GM12878 (cell line): ENCODE results near the gene RAPGEF4. TPM values are rescaled to one million over a fixed set of nuclear protein-coding genes. Genes with fewer than 3 reads are reported as not detected.

ENCODE experiments used
- ATAC-seq: fragments of 200-7000 bp; cut with Tn5 transposase; 3 replicates; pipeline ENCODE4 v1.9.1; 2020; ENCODE audit warnings: mild to moderate bottlenecking, moderate library complexity
- BruUV-seq: library from RNA; stranded (reverse); fragments of 400-500 nt; replicated peaks from 2 replicates; lab custom pipeline; 2021; lab: Mats Ljungman, UMichigan
- CTCF ChIA-PET: fragments of 300-600 bp; sonication (Branson Sonifier 250); formaldehyde crosslinking; extraction: SDS; loops from one replicate; lab custom pipeline; 2021; ENCODE audit warnings: inconsistent platforms; lab: Yijun Ruan, JAX
- POLR2A ChIA-PET: fragments of 350-600 bp; formaldehyde crosslinking; extraction: SDS; loops from one replicate; lab custom pipeline; 2021; ENCODE audit warnings: inconsistent platforms; lab: Charles Lee
- RAD21 ChIA-PET: fragments of 300-600 bp; sonication (Branson Sonifier 250); formaldehyde crosslinking; loops from one replicate; lab custom pipeline; 2023; ENCODE audit warnings: antibody characterized with exemption; ENCODE audit not compliant: unreplicated experiment; lab: Charles Lee
- SMC1A ChIA-PET: fragments of 300-600 bp; sonication (Branson Sonifier 250); formaldehyde crosslinking; loops from one replicate; lab custom pipeline; 2023; ENCODE audit not compliant: unreplicated experiment, uncharacterized antibody; lab: Charles Lee
- DNase-seq: peaks from one replicate; pipeline ENCODE4 v3.0.0-alpha.2; 2011; ENCODE audit warnings: low read depth, low spot score
- FAIRE-seq: peaks from 3 replicates; lab custom pipeline; 2011; peaks lifted over from hg19 to GRCh38; lab: Jason Lieb, UNC
- H2AFZ ChIP-seq: 2 replicates; pipeline ENCODE4 v1.6.0; 2011; ENCODE audit warnings: low read depth, low read length, control low read depth; ENCODE audit not compliant: control insufficient read depth
- H3K27ac ChIP-seq: 2 replicates; pipeline ENCODE4 v1.5.1; 2011; ENCODE audit warnings: control low read depth; ENCODE audit not compliant: control insufficient read depth, insufficient read depth
- H3K27me3 ChIP-seq, 2 experiments: replicated peaks in 1 of 2; 2 replicates each; pipeline versions ENCODE4 v1.6.0 to v1.6.1; 2011; ENCODE audit warnings: low read length in 1 of 2; ENCODE audit not compliant: control insufficient read depth in 2 of 2, insufficient read depth in 2 of 2
- H3K36me3 ChIP-seq, 2 experiments: 2 replicates each; pipeline ENCODE4 v1.5.1; 2011; ENCODE audit warnings: low read length in 1 of 2; ENCODE audit not compliant: control insufficient read depth in 2 of 2, insufficient read depth in 2 of 2
- H3K4me1 ChIP-seq: 2 replicates; pipeline ENCODE4 v1.6.1; 2011; ENCODE audit warnings: mild to moderate bottlenecking, low read length, moderate library complexity, mixed read lengths; ENCODE audit not compliant: control insufficient read depth, insufficient read depth
- H3K4me2 ChIP-seq: 2 replicates; pipeline ENCODE4 v1.6.0; 2011; ENCODE audit warnings: control low read depth; ENCODE audit not compliant: control insufficient read depth, insufficient read depth
- H3K4me3 ChIP-seq: fragments of 200-600 bp; sonication (generic); 2 replicates; pipeline ENCODE4 v1.5.1; 2016
- H3K79me2 ChIP-seq: 2 replicates; pipeline ENCODE4 v1.6.0; 2011; ENCODE audit warnings: low read length; ENCODE audit not compliant: control insufficient read depth, insufficient read depth
- H3K9ac ChIP-seq: 2 replicates; pipeline ENCODE4 v1.8.0; 2011; ENCODE audit warnings: low read length, control low read depth, mixed read lengths; ENCODE audit not compliant: control insufficient read depth, insufficient read depth
- H3K9me3 ChIP-seq: replicated peaks from 3 replicates; pipeline ENCODE4 v1.5.1; 2011; ENCODE audit warnings: mild to moderate bottlenecking, low read length; ENCODE audit not compliant: control insufficient read depth, insufficient read depth
- H4K20me1 ChIP-seq: 2 replicates; pipeline ENCODE4 v1.6.0; 2011; ENCODE audit not compliant: control insufficient read depth, insufficient read depth
- BHLHE40 ChIP-seq, 2 experiments: fragments of 450-650 bp in 1 of 2; IDR thresholded peaks; 2 replicates each; pipeline ENCODE4 v1.6.1; 2011 to 2017; ENCODE audit warnings: low read depth in 2 of 2, borderline replicate concordance in 1 of 2, improper control_type of control experiment in 1 of 2, low read length in 1 of 2, mild to moderate bottlenecking in 1 of 2
- BMI1 ChIP-seq: fragments of 450-650 bp; IDR thresholded peaks from 2 replicates; pipeline ENCODE4 v1.6.1; 2016; ENCODE audit warnings: mild to moderate bottlenecking, moderate library complexity, borderline replicate concordance
- CEBPB ChIP-seq, 2 experiments: fragments of 150-350 bp in 1 of 2; IDR thresholded peaks; 2 replicates each; pipeline ENCODE4 v1.6.1; 2012 to 2014; ENCODE audit warnings: low read depth in 2 of 2, low read length in 2 of 2, borderline replicate concordance in 1 of 2, inconsistent platforms in 1 of 2
- CHD1 ChIP-seq: IDR thresholded peaks from 2 replicates; pipeline ENCODE4 v1.6.1; 2012; ENCODE audit warnings: low read depth, low read length, improper control_type of control experiment
- ETV6 ChIP-seq, 2 experiments: fragments of 450-650 bp in 1 of 2; IDR thresholded peaks in 1 of 2; conservative IDR thresholded peaks in 1 of 2; 2 replicates each; pipeline ENCODE4 v1.6.1; 2014; ENCODE audit warnings: antibody characterized with exemption in 1 of 2, borderline replicate concordance in 1 of 2, low read depth in 1 of 2, mild to moderate bottlenecking in 1 of 2, moderate library complexity in 1 of 2
- MAX ChIP-seq: IDR thresholded peaks from 2 replicates; pipeline ENCODE4 v1.6.1; 2012; ENCODE audit warnings: low read depth, low read length, improper control_type of control experiment
- MEF2B ChIP-seq: fragments of 450-650 bp; IDR thresholded peaks from 2 replicates; pipeline ENCODE4 v1.6.1; 2018; ENCODE audit warnings: mild to moderate bottlenecking, moderate library complexity; ENCODE audit not compliant: partially characterized antibody, poor library complexity, severe bottlenecking
- MTA3 ChIP-seq: IDR thresholded peaks from 2 replicates; pipeline ENCODE4 v1.6.1; 2012; ENCODE audit warnings: low read length, inconsistent platforms, borderline replicate concordance
- POLR2AphosphoS5 ChIP-seq: IDR thresholded peaks from 2 replicates; pipeline ENCODE4 v1.6.1; 2011; ENCODE audit warnings: mild to moderate bottlenecking, low read length, inconsistent platforms
- RAD51 ChIP-seq: fragments of 450-650 bp; IDR thresholded peaks from 2 replicates; pipeline ENCODE4 v1.6.1; 2016; ENCODE audit warnings: moderate library complexity, mild to moderate bottlenecking, inconsistent platforms
- STAT1 ChIP-seq: fragments of 450-650 bp; conservative IDR thresholded peaks from 2 replicates; pipeline ENCODE4 v1.6.1; 2014; ENCODE audit warnings: antibody characterized with exemption, mild to moderate bottlenecking
- TARDBP ChIP-seq: IDR thresholded peaks from 2 replicates; pipeline ENCODE4 v1.6.1; 2016; ENCODE audit warnings: borderline replicate concordance
- USF2 ChIP-seq: IDR thresholded peaks from 2 replicates; pipeline ENCODE4 v1.6.1; 2011; ENCODE audit warnings: low read depth, low read length, improper control_type of control experiment, borderline replicate concordance
- ZBTB11 ChIP-seq: fragments of 450-650 bp; formaldehyde crosslinking; IDR thresholded peaks from 2 replicates; pipeline ENCODE4 v1.5.0; 2022; ENCODE audit warnings: mild to moderate bottlenecking, missing genetic modification characterization
- ZNF217 ChIP-seq: fragments of 450-650 bp; IDR thresholded peaks from 2 replicates; pipeline ENCODE4 v1.6.1; 2017; ENCODE audit warnings: antibody characterized with exemption, mild to moderate bottlenecking
- WGBS: methylation state at CpG from one replicate; pipeline ENCODE4 v1.1.6; 2016; ENCODE audit warnings: low lambda C conversion rate; ENCODE audit not compliant: insufficient replicate concordance, insufficient coverage; ENCODE audit errors: missing lambda C conversion rate; 5-methylcytosine and 5-hydroxymethylcytosine counted together
- in situ Hi-C: fragments of 300-500 bp; cut with MboI; formaldehyde crosslinking; loops from 9 replicates; pipeline ENCODE4 v1.14.3; 2018; ENCODE audit warnings: mixed read lengths
- intact Hi-C: fragments of 100-400 bp; cut with micrococcal nuclease; formaldehyde crosslinking; loops from one replicate; pipeline ENCODE4 v1.14.2; 2022; ENCODE audit not compliant: unreplicated experiment
- polyA plus RNA-seq, 11 experiments: library from polyadenylated mRNA; depleted of rRNA in 4 of 11; unstranded in 6 of 11; stranded (reverse) in 5 of 11; fragments of >200 nt; fragmentation: Nextera tagmentation in 4 of 11; fragmentation: Illumina TruSeq in 1 of 11; extraction: Ambion mirVana in 4 of 11; extraction: Trizol in 1 of 11; gene quantifications; 1 replicate in 1 of 11; 2 replicates in 10 of 11; pipeline versions ENCODE4 v1.2.1 to v1.2.3, GENCODE V29; 2011 to 2016; ENCODE audit warnings: inconsistent platforms in 2 of 11, missing spikeins in 2 of 11, low read depth in 1 of 11
- total RNA-seq, 4 experiments: library from RNA; depleted of rRNA in 3 of 4; stranded (reverse); fragments of >200 nt in 3 of 4; fragmentation: Illumina TruSeq in 1 of 4; extraction: Trizol in 1 of 4; gene quantifications; 2 replicates each; pipeline versions ENCODE4 v1.2.1 to v1.2.3, GENCODE V29; 2013 to 2021

RAPGEF4 gene
- total and polyA plus RNA-seq, 10 of the 15 experiments (the other 5 are each of a cell fraction or from before 2014, with no cell fraction given): 0.18 TPM; not detected in 8

GRCh38 chr2:172950565-172950964 is 214.9 kb downstream of the RAPGEF4 start:
- H3K4me3 ChIP-seq: no peak overlapping the region
- SMC1A ChIA-PET: no interaction called here
- no peak for TF ChIP-seq STAT1
- TF ChIP-seq MEF2B: no peak
- no peak for TF ChIP-seq BMI1
- no peak for TF ChIP-seq MTA3
- intact Hi-C loops: no loop called here
- DNase-seq: no peak
- H4K20me1 ChIP-seq: no peaks in the 10 kb centered on the region
- no peak for FAIRE-seq
- H3K4me1 ChIP-seq: no peaks in the 10 kb centered on the region
- no peak overlapping the region for H3K4me2 ChIP-seq
- no peaks in the 10 kb centered on the region for H3K9me3 ChIP-seq
- CTCF ChIA-PET: no interaction called here
- RAD21 ChIA-PET: no interaction called here
- in situ Hi-C loops: no loop called here
- H2AFZ ChIP-seq: no peak overlapping the region
- BruUV-seq: no TSS peak
- no peaks in the 10 kb centered on the region for H3K36me3 ChIP-seq
- ATAC-seq: no peak
- H3K27me3 ChIP-seq: no peaks in the 10 kb centered on the region; a peak in 1 of 4 replicates
- POLR2A ChIA-PET: no interaction called here
- H3K27ac ChIP-seq: no peak overlapping the region
- H3K79me2 ChIP-seq: no peaks in the 10 kb centered on the region
- no peak overlapping the region for H3K9ac ChIP-seq

- CTCF ChIA-PET: no interaction called here
- in situ Hi-C loops: no loop called here
- intact Hi-C loops: no loop called here
- TF ChIP-seq TARDBP: no peak
- no peak for TF ChIP-seq ZNF217
- TF ChIP-seq CEBPB (IDR thresholded peaks at IDR 0.05; ENCODE audit: borderline replicate concordance in 1 of 2, low read depth in 2 of 2, low read length in 2 of 2): no peak
- no peak for TF ChIP-seq RAD51
- no peak for TF ChIP-seq POLR2AphosphoS5
- TF ChIP-seq MAX: no peak
- TF ChIP-seq ETV6 (conservative IDR thresholded peaks at IDR 0.05 in 1 of 2, IDR thresholded peaks at IDR 0.05 in 1 of 2; ENCODE audit: borderline replicate concordance in 1 of 2, low read depth in 1 of 2): no peak
- TF ChIP-seq USF2: no peak
- TF ChIP-seq CHD1: no peak
- no peak for TF ChIP-seq ZBTB11 (CRISPR knock-in tag)
- TF ChIP-seq BHLHE40 (IDR thresholded peaks at IDR 0.05; ENCODE audit: borderline replicate concordance in 1 of 2, low read depth in 2 of 2, low read length in 1 of 2): no peak
These were observed 215.9 kb downstream of the RAPGEF4 start for GRCh38 chr2:172951554-172951953.

More at GRCh38 chr2:172951554-172951953, 215.9 kb downstream of the RAPGEF4 start:
- WGBS: 55% methylated on average over 2 of the region's 2 CpGs
- Histone ChIP-seq H3K4me3 (no peak overlapping the region), H3K27ac (no peak overlapping the region), H3K79me2 (no peaks in the 10 kb centered on the region), H3K9ac (no peak overlapping the region), H3K9me3 (no peaks in the 10 kb centered on the region), H3K36me3 (no peaks in the 10 kb centered on the region), H2AFZ (no peak overlapping the region), H3K4me1 (no peaks in the 10 kb centered on the region), H4K20me1 (no peaks in the 10 kb centered on the region), H3K4me2 (no peak overlapping the region), H3K27me3 (no peaks in the 10 kb centered on the region; a peak in 1 of 4 replicates)
- DNase-seq: no peak
- no peak for ATAC-seq
- ChIA-PET SMC1A (no interaction called here), POLR2A (no interaction called here), RAD21 (no interaction called here)
- BruUV-seq: no TSS peak
- no peak for FAIRE-seq
